ENCODE results near the gene CHCHD10.
A peak's percentile ranks its signal among the peaks of the same experiment; 100 is the strongest.

The CHCHD10 gene

GRCh38 chr22:23767673-23768548 lies at the start of gene CHCHD10:
CHCHD10 (minus strand) TSS chr22:23767972; CDS start chr22:23767874, 98 bp downstream.
- peak; percentile 40 to 73 (median 68) for DNase-seq

GRCh38 chr22:23817146-23817545 lies 49.4 kb upstream of the CHCHD10 start:
- DNase-seq: no peak

GRCh38 chr22:23816156-23816976 lies 48.6 kb upstream of the CHCHD10 start:
- no peak for DNase-seq

- no peak for DNase-seq
Observed at GRCh38 chr22:23815541-23816155, 47.9 kb upstream of the CHCHD10 start.

- no peak for DNase-seq
Observed at GRCh38 chr22:23812378-23812777, 44.6 kb upstream of the CHCHD10 start.

GRCh38 chr22:23806837-23807236 lies 39.1 kb upstream of the CHCHD10 start:
- DNase-seq: no peak

- DNase-seq: no peak
Observed at GRCh38 chr22:23804781-23805291, 37.1 kb upstream of the CHCHD10 start.

- no peak for DNase-seq
Observed at GRCh38 chr22:23803001-23803819, 35.4 kb upstream of the CHCHD10 start.

- DNase-seq: no peak
Observed at GRCh38 chr22:23801886-23802377, 34.2 kb upstream of the CHCHD10 start.

- DNase-seq: no peak
Observed at GRCh38 chr22:23801238-23801821, 33.6 kb upstream of the CHCHD10 start.

- DNase-seq: no peak
Observed at GRCh38 chr22:23800297-23801237, 32.8 kb upstream of the CHCHD10 start.

- DNase-seq: no peak
Observed at GRCh38 chr22:23796461-23796860, 28.7 kb upstream of the CHCHD10 start.

- no peak for DNase-seq
Observed at GRCh38 chr22:23793326-23793725, 25.6 kb upstream of the CHCHD10 start.

GRCh38 chr22:23791738-23792645 lies 24.2 kb upstream of the CHCHD10 start:
- DNase-seq: no peak

- no peak for DNase-seq
Observed at GRCh38 chr22:23790819-23791737, 23.3 kb upstream of the CHCHD10 start.

- no peak for DNase-seq
Observed at GRCh38 chr22:23789638-23790037, 21.9 kb upstream of the CHCHD10 start.

- DNase-seq: no peak
Observed at GRCh38 chr22:23789121-23789520, 21.3 kb upstream of the CHCHD10 start.

GRCh38 chr22:23787910-23788309 lies 20.1 kb upstream of the CHCHD10 start:
- DNase-seq: no peak
